ENCODE data around the gene KCNC4.

The KCNC4 gene

DNA sequence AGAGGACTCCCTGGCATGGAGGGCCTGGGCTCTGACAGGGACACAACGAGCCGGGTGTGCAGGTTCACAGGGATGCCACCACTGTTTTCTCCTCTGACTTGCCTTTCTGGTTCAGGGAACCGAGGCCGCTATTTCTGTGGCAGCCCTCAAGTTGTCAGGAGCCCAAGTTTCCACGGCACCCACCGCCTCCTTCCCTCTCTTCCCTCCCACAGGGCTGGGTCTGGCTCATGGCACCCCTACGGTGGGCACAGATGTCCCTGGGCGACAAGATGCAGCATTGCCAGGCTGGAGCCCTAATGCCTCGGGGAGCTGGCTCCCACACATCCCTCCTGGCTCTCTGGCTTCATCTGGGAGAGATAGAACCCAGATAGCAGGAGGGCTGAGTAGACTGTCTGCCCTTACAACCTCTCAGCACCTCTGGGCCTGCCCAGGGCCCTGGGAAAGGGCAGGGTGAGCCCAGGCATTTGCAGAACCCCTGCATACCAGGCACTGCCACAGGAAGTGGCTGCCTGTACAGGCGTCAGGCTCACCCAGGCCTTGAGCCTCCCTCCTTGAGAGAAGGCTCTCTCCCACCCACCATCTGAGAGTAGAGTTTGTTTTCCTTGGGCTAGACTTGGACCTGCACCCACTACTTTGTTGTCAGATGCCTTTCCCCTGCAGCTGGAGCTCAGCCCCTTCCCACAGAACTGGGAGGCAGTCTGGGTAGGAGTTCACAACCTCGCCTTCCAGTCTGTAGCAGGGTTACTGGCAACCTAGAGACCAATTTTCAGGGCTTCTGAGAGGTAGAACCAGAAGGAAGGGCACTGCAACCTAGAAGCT lies 20.5 kb downstream of the KCNC4 start:
- DNase-seq (ENCODE audit: low spot score) = no peak

DNA sequence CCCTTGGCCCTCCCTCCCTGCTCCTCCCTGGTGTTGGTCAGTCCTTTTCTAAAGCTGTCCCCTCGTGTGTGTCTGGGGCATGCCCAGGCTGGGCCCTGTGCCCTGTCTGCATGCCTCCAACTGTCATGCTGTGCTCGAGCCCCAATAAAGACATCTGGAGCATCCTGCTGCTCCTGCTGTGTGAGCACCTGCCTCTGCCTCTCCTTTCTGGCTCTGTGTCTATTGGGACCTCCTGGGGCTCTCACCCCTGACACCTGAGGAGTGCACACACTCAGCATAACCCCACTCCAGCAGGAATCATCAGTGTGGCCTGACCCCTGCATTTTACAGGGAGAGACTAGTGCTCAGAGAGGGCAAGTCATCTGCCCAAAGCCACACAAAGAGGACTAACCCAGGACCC lies 23.7 kb downstream of the KCNC4 start:
- no peak for DNase-seq (ENCODE audit: low spot score)

DNA sequence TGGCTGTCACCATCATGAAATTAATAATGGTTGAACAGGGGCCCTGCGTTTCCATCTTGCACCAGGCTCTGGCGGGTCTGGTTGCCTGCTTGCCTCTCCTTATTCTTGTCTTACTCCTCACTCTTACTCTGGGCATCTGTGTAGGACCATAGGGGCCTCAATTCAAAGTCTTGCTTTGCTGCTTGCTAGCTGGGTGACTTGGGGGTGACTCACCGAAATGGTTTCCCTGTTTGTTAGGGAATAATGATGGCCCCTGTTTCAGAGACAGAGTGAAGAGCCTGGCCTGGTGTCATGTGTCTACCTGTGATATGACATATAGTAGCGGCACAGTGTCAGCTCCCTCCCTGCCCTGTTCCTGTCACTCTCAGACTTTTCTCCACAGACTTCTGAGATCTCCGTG lies 24.6 kb downstream of the KCNC4 start:
- DNase-seq (ENCODE audit: low spot score) = no peak

- DNase-seq (ENCODE audit: low spot score) = no peak
Measured at GRCh38 chr1:110235181-110235833, 25.2 kb downstream of the KCNC4 start.

GRCh38 chr1:110235834-110236682 lies 25.9 kb downstream of the KCNC4 start:
- no peak for DNase-seq (ENCODE audit: low spot score)

- DNase-seq (ENCODE audit: low spot score) = no peak
Measured at GRCh38 chr1:110237386-110238152, 27.5 kb downstream of the KCNC4 start.

DNA sequence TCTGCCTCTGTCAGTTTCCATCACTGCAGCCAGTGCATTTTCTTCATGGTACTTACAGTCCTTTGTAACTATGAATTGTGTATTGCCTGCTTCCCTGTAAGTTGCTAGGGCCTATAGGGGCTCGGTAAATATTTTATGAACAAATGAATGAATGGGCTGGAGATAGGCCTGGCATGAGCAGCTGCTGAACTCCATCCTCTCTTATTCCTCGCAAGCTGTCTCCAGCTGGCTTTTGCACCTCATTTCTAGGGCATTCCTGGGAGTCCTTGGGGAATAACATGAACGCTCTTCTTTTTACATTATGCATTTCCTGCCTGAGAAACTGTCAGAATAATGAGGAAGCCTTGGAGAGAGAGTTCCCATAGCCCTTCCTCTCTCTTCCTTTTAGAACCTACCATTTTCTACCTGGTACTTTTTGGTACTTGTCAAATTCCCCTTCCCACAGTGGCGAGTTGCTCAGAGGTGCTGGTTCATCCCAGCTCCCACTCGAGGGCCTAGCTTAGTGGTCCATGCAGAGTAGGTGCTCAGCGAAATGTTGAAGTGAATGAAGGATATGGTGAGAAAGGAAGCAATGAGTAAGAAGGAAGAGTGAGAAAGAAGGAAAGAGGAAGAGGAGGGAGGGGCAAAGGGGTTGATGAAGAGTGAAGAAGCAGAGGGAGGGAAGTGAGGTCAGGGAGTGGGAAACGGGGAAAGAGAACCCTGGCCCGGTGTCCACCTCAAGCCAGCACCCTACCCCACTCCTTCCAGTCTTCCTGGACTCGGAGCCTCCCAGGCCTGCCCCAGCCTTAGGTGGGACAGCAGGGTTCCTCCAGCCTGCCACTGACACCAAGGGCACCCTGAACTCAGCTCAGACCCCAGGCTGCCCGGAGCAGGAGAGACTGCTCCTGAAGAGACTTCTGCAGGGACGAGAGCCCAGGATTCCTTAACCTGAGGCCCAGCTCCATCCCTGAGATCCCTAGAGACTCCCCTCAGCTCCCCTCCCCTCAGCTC lies 29.6 kb downstream of the KCNC4 start:
- DNase-seq (ENCODE audit: low spot score) = no peak

GRCh38 chr1:110240476-110241210 lies 30.5 kb downstream of the KCNC4 start:
- no peak for DNase-seq (ENCODE audit: low spot score)

DNA sequence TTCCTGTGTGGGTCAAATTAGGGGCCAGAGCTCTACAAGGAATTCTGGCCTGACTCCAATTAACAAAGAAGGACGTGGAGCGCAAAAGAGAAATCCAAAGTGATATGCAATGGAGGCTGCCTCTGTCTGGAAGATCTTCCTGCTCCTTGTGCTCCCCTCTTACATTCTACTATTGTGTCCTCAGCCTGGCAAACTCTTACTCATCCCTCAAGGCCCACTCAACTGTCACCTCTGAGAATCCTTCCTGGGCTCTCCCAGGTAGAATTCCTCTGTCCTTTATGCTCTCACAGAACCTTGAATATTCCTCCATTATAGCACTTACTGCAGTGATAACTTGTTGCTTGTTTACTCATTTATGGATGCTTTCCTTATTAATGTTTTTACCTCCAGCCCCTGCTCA lies 31.4 kb downstream of the KCNC4 start:
- DNase-seq (ENCODE audit: low spot score) = no peak

DNA sequence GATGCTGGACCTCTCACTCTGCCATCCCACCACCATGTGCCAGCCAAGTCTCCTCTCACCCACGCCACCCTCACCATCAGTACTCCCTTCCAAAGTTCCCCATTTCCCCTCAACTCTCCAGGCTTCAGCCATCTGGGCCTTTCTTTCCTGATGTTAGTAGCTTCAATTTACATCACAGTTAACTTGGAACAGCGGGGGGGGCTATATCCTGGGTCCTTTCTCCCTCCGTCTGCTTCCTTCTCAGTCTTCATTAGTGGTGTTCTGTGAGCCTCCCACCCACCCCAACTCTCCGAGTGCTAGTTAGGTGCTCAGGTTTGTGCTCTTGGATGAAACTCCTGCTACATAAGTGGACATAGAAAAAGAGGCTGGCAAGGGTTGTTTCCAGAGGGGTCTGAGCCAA lies 31.9 kb downstream of the KCNC4 start:
- DNase-seq (ENCODE audit: low spot score) = no peak

- DNase-seq (ENCODE audit: low spot score) = no peak
Measured at GRCh38 chr1:110242731-110243130, 32.6 kb downstream of the KCNC4 start.

DNA sequence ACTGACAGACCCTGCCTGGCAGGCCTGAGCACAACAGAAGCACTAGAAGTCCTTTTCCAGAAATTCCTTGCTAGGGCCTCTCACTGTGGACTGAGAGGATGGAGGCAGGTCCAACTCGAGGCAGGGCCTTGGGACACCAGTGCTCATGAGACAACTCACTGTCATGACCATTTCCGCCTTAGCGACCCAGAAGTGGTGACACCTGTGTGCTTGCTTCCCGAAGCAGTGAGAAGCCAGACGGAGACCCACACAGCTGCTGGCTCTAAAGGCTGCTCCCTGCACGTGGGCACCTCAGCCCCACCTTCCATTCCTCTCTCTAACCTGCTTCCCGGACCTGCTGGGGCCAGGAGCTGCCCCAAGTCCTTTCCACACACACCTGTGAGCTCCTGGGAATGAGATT lies 33.0 kb downstream of the KCNC4 start:
- DNase-seq (ENCODE audit: low spot score) = no peak

- no peak for DNase-seq (ENCODE audit: low spot score)
Measured at GRCh38 chr1:110243574-110243973, 33.5 kb downstream of the KCNC4 start.

DNA sequence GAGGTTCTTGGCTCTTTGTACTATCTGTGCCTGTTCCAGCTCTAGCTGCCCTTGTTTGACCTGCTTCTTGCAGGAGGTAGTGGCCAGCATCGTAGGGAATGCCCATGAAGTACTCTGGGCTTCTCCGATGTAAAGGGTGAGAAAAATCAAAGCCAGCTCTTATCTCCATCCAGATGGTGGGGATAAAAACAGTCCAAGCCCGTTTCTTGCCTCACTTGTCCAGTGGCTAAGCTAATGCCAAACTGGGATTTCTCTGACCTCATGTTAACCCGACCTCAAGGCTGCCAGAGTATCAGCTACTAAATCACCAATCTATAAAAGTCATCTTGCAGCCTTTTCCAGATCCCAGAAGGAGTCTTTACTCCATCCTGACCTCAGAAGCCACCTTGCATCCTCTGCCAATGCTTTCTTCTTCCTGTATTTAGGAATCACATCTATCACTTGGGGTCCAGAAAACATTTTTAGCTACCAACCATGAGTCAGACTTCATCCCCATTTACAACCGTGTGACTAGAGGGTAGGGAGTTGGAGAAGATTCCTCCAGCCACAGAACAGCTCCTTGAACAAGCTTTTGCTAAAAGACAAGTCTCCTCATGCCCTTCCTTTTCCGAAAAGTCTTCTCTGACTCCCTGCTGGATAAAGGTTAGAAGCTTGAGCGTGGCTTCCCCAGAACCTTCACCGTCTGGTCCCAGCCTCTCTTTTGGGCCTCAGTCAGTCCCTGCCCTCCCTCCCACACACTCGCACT lies 35.9 kb downstream of the KCNC4 start:
- DNase-seq (ENCODE audit: low spot score) = no peak

- DNase-seq (ENCODE audit: low spot score) = no peak
Measured at GRCh38 chr1:110248746-110249145, 38.6 kb downstream of the KCNC4 start.

DNA sequence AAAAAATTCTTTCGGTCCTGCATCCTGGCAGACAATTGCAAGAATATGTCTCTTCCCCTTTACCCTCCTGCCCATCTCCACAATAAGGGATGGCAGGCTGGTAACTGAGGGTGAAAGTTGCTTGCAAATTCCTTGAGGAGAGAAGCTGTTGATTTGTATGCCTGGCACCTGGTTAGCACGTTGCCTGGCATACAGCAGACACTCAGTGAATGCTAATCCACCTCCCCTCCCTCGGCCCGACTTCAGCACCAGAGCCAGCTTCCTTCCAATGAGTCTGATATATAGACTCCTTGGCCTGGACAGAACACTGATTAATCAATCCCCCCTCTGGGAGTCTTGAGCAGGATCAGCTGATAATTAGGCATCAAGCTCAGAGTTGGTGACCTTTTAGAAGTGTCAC lies 39.1 kb downstream of the KCNC4 start:
- DNase-seq (ENCODE audit: low spot score) = no peak

GRCh38 chr1:110250008-110250407 lies 39.9 kb downstream of the KCNC4 start:
- no peak for DNase-seq (ENCODE audit: low spot score)

DNA sequence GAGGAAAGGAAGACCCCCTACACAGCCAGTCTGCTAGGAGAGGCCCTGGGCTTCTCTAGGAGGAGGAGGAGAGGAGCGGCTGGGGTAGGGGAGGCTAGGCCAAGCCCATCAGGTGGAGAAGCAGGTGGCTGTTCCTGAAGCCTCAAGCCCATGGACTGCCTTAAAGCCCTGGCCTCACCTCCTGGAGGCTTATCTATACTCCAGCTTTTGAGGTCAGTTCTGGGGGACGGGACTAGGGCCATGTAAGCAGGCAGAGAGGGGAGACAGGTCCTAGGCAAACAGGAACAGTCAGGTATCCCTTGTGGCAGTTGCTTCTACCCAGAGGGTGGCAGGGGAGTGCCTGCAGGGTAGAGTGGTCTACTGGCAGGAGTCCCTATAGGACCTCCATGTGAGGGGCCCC lies 40.6 kb downstream of the KCNC4 start:
- DNase-seq (ENCODE audit: low spot score) = no peak

DNA sequence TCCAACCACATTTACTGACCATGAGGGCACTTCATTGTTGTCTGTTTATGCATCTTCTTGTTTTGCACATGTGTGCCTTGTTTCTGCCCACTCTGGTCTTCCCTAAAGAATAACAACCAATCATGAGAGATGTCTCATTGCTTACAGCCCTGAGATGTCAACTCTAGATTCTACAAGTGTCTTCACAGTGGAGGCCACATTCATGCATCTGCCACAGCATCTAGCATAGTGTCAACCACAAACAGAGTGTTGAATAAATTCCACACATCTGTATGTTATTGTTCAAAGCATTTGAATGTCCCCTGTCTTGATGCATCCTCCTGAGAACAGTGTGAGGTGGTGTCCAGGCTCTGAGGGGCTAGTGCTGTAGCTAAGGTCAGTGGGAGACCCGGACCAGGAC lies 43.1 kb downstream of the KCNC4 start:
- no peak for DNase-seq (ENCODE audit: low spot score)

Data from CD4-positive, alpha-beta T cell treated with Interleukin-6 at 100 ng/mL for 8 hours (primary cell).